HG03064 (cell line): Measurements from ENCODE around the gene DBNL.
"Not testable (repeated sequence)": the region's sequence is repeated elsewhere in the genome, so short reads cannot be mapped to it uniquely, and the experiment has no call there.

Experiments
- ATAC-seq: cut with Tn5 transposase; IDR thresholded peaks from one replicate; pipeline ENCODE4 v1.9.1; 2021; ENCODE audit warnings: low read depth; ENCODE audit not compliant: unreplicated experiment

DBNL gene

DNA sequence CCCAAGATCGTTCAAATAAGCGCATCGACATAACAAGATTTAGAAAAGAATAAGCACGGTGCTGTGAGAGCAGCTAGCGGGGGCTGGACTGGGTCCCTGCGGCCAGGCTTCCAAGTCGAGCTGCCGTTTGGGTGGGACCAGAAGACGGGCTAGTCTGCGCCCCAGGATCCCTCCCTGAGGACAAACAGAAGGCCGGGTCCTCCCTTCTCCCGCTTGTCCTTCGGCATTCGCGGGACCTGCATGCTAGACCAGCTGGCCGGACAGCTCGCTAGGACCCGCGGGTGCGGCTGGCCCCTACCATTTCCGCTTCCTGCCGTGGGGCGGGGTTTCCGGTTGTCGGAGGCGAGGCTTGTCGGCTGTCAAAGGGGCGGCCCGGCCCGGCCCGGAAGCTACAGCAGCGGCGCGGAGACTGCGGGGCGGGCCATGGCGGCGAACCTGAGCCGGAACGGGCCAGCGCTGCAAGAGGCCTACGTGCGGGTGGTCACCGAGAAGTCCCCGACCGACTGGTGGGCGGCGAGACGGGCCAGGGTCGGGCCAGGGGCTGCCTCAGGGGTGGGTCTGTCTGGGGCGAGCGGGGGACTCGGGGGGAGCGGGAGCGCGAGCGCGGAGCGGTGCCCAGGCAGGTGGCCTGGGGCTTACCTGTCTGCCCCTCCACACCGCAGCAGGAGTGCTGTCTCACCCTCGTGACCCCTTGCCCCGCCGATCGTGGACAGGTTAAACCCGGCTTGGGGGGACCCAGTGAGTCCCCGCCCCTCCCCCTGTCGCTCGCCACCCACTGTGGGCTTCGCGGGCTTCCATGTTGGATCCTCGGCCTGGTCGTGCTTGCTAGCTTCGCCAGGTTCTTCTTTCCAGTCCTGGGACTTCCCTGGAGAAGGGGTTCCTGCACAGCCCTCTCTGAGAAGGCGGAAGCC, at the start of gene DBNL:
DBNL (plus strand) TSS at position 388 of the 911 bp plus-strand sequence; CDS start at position 424, 36 bp downstream.
- peak; percentile 51 for ATAC-seq

GRCh38 chr7:43997532-43997931, 47.0 kb upstream of the DBNL start, which contains the start of gene SPDYE1:
Gene SPDYE1 (plus strand): TSS chr7:43997897. CDS start chr7:43999950, 2,053 bp downstream.
- ATAC-seq: not testable (repeated sequence)

GRCh38 chr7:44012081-44012480, 32.4 kb upstream of the DBNL start:
- not testable (repeated sequence) for ATAC-seq

- ATAC-seq: not testable (repeated sequence)
These were observed 29.4 kb upstream of the DBNL start for GRCh38 chr7:44015090-44015489.

DNA sequence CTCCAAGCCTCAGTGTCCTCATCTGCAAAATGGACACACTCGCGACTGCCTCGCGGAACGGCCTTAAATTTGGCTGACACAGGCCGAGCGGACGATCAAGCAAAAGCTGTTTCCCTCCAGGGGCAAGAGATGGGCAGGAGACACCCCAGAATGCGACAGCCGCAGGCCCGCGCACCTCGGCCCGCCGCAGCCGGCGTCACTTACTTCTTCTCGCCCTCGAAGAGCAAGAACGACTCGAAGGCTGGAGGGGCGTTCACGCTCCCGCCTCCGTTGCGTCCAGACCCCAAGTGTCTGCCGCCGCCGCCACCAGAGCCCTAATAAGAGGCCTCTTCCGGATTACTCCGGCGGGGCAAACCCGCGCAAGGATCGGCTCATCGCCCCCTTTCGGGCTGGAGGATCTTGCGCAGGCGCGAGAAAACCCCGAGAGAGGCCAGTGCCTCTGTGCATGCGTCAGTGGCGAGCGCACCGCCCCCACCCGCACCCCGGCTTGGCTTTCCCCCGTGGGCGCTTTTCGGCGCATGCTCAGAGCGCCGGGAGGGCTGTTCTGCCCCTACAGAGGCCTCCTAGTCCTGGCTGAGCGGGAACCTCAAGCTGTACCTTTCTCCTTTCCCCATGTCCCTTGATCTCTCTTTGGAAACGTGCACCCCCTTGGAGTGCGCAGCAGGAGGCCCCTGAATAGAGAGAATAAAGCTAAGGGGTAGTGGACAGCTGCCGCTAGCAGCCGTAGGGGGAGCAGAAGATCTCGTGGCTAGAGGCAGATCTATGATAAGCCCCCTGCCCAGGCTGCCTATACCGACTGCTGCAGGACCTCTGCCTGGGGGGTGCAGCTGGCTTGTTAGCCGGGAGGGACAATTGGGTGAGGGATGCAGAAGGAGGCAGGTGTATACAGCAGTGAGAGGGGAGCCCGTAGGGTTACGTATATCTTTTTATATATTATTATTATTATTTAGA, 25.4 kb upstream of the DBNL start:
- peak; percentile 92 for ATAC-seq

DNA sequence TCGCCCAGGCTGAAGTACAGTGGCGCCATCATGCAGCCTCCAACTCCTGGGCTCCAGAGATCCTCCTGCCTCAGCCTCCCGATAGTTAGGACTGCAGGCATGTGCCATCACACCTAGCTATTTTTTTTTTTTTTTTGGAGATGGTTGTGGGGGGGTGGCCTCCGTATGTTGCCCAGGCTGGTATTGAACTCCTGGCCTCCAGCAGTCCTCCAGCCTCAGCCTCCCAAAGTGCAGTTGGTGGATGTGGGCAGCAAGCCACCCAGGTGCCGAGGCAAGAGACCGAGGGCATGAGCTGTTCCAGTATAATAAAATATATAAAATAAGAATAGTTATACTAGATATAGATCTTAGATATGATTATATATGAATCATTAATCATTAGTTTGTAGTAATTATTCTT, 24.7 kb upstream of the DBNL start:
- ATAC-seq: not testable (repeated sequence)

GRCh38 chr7:44022069-44022468, 22.4 kb upstream of the DBNL start:
- not testable (repeated sequence) for ATAC-seq

- not testable (repeated sequence) for ATAC-seq
These were observed 21.6 kb upstream of the DBNL start for GRCh38 chr7:44022796-44023467.

- not testable (repeated sequence) for ATAC-seq
These were observed 15.1 kb upstream of the DBNL start for GRCh38 chr7:44029433-44029832.

GRCh38 chr7:44030029-44030428, 14.5 kb upstream of the DBNL start:
- not testable (repeated sequence) for ATAC-seq

DNA sequence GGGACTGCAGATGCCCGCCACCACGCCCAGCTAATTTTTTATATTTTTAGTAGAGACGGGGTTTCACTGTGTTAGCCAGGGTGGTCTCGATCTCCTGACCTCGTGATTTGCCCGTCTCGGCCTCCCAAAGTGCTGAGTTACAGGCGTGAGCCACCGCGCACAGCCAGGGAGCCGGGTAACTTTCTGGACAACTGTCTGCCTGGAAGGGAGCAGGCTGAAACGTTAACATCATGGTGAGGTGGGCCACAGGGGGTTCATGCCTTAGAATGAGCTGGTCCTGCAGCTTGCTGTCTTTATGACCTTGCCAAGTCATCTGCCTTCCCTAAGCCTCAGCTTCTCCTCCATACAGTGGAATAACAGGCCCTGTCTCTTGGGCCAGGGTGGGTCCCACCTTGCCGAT, 13.2 kb upstream of the DBNL start:
- not testable (repeated sequence) for ATAC-seq

GRCh38 chr7:44032031-44032430, 12.5 kb upstream of the DBNL start:
- not testable (repeated sequence) for ATAC-seq

DNA sequence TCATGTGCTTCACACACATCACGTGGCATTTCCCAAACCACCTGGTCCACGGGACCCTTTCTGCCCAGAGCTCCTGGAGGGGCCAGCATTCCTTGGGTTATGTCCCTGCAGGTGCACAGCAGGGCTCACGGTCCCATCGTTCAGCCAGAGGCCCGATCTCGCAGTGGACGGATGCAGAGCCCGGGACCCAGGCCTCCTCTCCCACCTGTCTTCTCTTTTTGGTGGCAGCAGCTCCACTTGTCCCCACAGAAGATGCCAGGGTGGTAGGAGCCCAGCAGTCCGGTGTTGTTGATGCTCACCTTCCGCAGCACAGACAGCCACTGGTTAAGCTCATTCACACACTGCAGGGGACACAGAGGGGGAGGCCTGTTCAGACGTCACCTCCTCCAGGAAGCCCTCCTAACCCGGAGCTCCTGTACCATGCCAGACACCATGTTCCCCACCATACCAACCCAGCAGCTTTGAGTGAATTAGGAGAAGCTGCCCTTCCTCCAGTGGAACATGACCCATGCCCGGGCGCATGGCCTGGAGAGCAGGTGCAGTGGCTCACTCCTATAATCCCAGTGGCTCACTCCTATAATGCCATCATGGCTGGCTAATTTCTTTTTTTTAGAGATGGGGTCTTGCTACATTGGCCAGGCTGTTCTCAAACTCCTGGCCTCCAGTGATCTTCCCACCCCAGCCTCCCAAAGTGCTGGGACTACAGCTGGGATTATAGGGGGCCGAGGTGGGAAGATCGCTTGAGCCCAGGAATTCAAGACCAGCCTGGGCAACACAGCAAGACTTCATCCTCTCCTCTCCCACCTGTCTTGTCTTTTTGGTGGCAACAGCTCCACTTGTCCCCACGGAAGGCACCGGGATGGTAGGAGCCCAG, 10.3 kb upstream of the DBNL start:
- not testable (repeated sequence) for ATAC-seq

GRCh38 chr7:44036364-44036763, 8.1 kb upstream of the DBNL start:
- ATAC-seq: not testable (repeated sequence)

- not testable (repeated sequence) for ATAC-seq
These were observed 6.6 kb upstream of the DBNL start for GRCh38 chr7:44037951-44038350.

DNA sequence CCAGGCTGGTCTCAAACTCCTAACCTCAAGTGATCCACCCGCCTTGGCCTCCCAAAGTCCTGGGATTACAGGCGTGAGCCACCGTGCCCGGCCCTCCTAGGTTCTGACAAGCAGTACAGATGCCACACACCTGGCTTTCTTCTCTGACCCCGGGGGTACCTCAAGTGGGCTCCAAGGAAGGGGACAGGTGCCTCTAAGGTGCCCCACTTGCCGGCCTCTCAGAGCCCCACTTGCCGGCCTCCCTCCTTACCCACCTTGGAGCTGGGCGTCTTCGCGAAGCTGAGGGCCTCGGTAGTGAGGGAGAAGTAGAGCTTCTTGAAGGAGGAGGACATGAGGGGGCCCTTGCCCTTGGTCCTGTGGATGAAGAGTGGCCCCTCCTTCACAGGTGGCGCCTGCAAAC, 5.9 kb upstream of the DBNL start:
- not testable (repeated sequence) for ATAC-seq

GRCh38 chr7:44038961-44039558, 5.4 kb upstream of the DBNL start:
- ATAC-seq: peak; percentile 63

GRCh38 chr7:44039800-44040492, 4.6 kb upstream of the DBNL start:
- ATAC-seq: not testable (repeated sequence)
